GM12864 (cell line): ENCODE results near the gene ID4.

Experiments
- DNase-seq: peaks from one replicate; pipeline ENCODE4 v3.0.0-alpha.2; 2011; ENCODE audit warnings: low read depth
- H3K4me3 ChIP-seq: 2 replicates; pipeline ENCODE4 v1.5.1; 2011; ENCODE audit warnings: mild to moderate bottlenecking, low read depth, low read length, control low read depth
- TF ChIP-seq, protein P1 (sequence below): IDR thresholded peaks from 2 replicates; pipeline ENCODE4 v1.5.1; 2011; ENCODE audit warnings: low read depth, mild to moderate bottlenecking, moderate library complexity, low read length, control low read depth, inconsistent platforms; ENCODE audit errors: missing control alignments

Gene ID4

DNA sequence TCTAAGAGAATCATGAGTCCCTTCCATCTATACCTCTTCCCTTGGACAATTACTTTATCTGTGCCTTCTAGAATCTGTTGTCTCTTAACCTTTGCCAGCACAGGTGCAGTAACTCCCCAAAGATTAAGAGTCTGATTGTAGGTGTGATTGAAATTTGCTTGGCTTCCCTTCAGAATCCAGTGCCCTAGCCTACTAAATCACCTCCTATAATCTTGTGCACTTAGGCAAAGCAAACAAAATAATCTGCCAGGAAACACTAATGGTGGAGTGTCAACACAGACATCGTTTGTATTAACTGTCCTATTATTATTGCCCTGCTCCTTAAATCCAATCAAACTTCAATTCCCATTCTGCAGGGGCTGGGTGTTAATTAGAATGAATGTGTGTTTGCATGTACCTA is 28.0 kb downstream of the ID4 start:
- TF ChIP-seq, protein P1, sequence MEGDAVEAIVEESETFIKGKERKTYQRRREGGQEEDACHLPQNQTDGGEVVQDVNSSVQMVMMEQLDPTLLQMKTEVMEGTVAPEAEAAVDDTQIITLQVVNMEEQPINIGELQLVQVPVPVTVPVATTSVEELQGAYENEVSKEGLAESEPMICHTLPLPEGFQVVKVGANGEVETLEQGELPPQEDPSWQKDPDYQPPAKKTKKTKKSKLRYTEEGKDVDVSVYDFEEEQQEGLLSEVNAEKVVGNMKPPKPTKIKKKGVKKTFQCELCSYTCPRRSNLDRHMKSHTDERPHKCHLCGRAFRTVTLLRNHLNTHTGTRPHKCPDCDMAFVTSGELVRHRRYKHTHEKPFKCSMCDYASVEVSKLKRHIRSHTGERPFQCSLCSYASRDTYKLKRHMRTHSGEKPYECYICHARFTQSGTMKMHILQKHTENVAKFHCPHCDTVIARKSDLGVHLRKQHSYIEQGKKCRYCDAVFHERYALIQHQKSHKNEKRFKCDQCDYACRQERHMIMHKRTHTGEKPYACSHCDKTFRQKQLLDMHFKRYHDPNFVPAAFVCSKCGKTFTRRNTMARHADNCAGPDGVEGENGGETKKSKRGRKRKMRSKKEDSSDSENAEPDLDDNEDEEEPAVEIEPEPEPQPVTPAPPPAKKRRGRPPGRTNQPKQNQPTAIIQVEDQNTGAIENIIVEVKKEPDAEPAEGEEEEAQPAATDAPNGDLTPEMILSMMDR: no peak
- DNase-seq: no peak
- H3K4me3 ChIP-seq: no peak overlapping the region

DNA sequence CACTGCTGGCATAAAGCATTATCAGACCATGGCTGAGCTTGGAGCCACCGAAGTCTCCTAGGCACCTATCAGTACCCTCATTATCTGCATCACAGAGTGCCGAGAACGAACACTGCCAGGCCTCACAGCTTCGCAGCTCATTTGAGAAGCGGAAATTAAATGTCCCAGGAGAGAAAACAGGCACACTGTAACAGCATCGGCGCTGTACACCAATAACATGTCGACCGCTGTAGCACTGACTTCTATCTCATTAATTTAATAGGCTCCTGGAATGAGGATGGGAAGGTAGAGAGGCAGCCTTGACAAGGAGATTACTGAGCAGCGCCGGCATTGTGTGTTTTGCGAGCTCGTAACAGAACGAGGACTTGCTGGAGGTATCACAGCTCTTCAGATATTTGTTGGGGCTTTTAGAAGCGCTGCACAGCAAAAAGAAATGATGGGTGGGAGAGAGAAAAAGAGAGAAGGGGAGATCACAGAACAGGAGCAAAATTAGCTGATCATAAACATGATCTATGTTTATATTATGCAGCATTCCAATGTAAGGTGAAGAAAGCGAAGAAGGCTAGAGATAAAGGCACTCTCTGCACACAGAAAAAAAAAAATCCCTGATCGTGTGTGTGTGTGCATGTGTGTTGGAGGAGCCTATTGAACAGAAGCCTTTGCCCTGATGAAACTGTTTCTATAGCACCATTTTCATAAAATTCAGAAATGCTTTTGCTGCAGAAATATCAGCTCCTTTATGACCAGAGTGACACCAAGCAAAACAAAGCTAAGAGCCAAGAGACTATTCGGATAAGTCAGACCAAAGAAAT is 29.2 kb downstream of the ID4 start:
- H3K4me3 ChIP-seq: no peak overlapping the region
- no peak for DNase-seq
- TF ChIP-seq, protein P1: no peak

DNA sequence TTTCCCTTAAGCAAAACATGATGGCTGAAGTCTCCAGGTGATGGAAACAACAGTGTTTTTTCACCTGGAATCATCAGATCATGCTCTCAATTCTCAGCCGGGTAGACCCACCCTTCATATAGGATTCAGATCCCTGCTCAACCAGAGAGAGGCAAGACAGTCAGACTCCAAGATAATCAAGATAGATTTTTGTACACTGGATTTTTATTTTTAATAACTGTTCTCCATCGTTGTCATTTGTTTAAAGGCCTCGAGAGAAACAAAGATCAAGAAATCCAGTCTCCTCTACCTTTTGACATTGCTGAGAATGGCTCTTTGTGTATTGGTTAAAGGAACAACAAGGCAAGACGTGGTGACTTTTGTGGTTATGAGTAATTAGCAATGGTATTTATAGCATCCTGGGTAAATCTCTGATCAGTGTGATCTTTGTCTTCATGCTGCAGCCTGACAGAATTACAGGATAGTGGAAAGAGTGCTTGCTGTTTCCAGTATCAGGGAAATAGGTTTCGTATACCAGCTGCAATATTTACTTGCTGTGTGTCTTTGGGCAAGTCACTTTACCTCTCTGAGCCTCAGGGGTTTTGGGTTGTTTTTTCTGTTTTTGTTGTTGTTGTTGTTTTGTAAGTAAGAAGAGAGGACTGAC is 29.9 kb downstream of the ID4 start:
- no peak overlapping the region for H3K4me3 ChIP-seq
- DNase-seq: no peak

DNA sequence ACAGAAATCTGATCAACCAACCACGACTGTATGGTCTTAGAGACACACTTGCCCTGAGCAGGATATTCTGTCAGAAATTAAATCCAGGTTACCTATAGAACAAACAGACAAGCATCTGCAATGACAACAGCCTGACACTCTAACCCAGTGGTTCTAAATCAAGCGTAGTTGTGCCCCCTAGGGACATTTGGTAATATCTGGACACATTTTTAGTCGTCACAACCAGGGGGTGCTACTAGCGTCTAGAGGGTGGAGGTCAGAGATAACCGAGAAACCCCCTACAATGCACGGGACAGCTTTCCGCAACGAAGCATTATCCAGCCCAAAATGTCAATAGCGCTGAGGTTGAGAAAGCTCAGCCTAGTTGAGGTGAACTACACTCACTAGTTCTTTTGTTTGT is 32.3 kb downstream of the ID4 start:
- no peak overlapping the region for H3K4me3 ChIP-seq
- TF ChIP-seq, protein P1: no peak
- DNase-seq: no peak

More for the DNA sequence above, 29.9 kb downstream of the ID4 start:
- TF ChIP-seq, protein P1: no peak

DNA sequence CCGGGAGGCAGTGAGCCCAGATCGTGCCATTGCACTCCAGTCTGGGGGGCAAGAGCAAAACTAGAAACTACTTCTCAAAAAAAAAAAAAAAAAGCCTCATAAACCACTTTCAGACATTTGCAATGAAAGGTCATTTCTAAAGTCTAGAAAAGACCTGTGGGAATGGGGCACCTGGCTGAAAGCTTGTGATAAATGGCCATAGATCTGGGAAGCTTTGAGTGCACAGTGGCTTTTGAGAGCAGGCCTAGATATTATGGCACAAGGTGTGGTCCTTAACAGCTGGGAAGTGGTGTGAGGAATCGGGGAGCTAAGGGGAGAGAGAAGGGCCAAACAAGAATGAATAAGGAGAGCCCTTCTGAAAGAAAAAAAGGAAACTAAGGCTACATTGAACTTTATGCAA is 33.2 kb downstream of the ID4 start:
- H3K4me3 ChIP-seq: no peak overlapping the region
- TF ChIP-seq, protein P1: no peak
- DNase-seq: no peak

DNA sequence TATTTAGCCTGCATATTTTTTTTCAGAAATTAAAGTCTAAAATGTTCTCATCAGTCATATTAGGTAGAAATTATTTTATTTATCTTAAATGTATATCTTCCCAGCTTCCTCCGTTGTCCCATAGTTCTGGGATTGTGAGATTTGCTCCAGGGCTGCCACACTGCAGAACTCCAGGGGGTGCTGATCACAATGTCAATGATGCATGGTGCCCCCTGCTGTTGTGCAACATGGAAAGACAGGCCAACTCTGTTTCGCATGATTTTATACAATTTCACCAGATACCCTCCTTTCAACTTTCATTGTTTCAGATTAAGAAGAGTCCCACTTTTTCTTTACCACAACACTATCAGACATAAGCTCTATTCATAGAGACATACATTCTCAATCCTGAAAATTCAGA is 35.9 kb downstream of the ID4 start:
- no peak for DNase-seq
- TF ChIP-seq, protein P1: no peak
- no peak overlapping the region for H3K4me3 ChIP-seq

DNA sequence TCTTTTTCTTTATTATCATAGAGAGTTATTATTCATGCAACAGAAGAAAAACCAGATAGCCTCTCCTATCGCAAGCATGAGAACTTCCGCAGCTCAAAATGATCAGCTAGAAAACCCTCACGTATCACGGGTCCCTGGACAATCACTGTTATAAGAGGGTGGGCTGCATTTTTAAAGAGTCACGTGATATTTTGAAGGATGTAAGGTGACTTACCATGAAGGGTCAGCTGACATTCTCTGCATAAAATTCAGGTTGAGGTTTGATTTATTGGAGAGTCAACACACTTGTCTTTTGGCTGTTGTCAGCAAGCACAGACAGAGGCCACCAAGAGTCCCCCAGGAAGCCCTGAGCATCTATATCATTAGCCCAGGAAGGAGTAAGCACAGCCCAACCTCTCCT is 39.5 kb downstream of the ID4 start:
- no peak for DNase-seq
- TF ChIP-seq, protein P1: no peak
- no peak overlapping the region for H3K4me3 ChIP-seq
